A673 (cell line): Measurements from ENCODE around the gene CPTP.

ENCODE experiments used
- CTCF ChIP-seq: fragments of 300-800, 200-600 bp; sonication (generic); conservative IDR thresholded peaks from 2 replicates; pipeline ENCODE4 v1.5.1; 2017; ENCODE audit warnings: low read depth, mild to moderate bottlenecking, antibody characterized with exemption, low read length, moderate library complexity, mixed read lengths
- EZH2 ChIP-seq: fragments of 200-600 bp; sonication (generic); IDR thresholded peaks from 2 replicates; pipeline ENCODE4 v1.6.1; 2017; ENCODE audit warnings: borderline replicate concordance, low read depth, mild to moderate bottlenecking, mixed read lengths, antibody characterized with exemption, low read length; ENCODE audit not compliant: poor library complexity, severe bottlenecking

GRCh38 chr1:1286313-1287261, 38.0 kb upstream of the CPTP start:
- TF ChIP-seq CTCF (no peak), EZH2 (no peak)
